ENCODE data around the gene PPBP.

PPBP gene, protein sequence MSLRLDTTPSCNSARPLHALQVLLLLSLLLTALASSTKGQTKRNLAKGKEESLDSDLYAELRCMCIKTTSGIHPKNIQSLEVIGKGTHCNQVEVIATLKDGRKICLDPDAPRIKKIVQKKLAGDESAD

DNA sequence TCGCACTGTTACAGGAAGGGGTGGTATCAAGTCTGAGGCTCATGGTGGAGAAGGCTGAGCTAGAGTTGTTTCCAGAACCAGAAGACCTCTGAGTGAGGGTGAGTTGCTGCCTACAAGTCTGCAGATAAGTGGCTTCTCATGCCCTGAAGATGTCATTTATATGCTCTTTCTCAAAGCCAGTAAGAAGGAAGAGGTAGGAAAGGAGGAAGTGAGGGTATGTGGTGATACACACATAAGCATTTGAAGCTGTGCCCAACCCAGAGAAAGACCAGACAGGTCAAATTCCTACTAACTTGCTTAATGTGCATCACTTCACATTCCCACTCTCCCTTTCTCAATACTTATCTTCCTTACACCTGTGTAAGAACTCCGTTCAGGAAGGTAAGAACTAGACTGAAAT, at the start of gene PPBP:
PPBP (minus strand) TSS at position 130 of the 400 bp plus-strand sequence; CDS start at position 43, 87 bp downstream.
- no peak for DNase-seq (ENCODE audit: low read depth in 3 of 3)

DNA sequence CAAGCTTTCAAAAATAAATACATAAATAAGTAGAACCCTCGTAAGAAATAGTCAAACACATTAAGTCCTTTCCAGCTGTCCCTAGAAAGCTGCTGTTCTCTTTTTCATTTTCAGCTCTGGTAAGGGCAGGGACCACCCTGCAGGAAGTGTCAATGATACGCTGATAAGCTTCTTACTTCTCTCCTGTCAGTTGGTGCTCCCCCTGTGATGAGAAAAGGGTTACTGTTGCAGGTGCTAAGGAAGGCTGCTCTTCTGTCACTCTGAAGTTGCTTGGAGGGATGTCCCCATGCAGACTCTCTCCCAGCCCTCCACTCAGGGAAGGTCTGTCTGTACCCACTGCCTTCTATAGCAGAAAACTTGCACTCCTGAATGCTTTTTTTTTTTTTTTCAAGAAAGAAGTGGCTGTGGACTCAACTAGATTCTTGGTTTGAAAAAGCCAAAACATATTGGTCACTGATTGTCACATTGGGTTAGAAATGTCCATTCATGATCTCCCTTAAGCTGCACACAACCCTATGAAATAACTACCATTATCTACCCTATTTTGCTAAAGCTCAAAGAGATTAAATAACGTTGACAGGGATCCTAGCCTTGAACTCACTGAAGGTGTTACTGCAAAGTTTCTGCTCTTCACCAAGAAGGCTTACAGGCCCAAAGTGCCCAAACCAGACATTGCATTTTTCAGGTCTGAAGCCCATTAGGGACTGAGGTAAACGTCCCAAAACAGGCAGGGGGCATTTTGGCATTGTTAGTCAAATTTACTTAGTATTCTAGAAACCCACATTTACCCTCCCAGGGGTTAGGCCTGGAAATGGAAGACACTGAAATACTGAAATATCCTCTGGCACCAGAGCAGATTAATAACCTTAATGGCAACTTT, 49.3 kb upstream of the PPBP start:
- no peak for DNase-seq (ENCODE audit: low read depth in 3 of 3)

DNA sequence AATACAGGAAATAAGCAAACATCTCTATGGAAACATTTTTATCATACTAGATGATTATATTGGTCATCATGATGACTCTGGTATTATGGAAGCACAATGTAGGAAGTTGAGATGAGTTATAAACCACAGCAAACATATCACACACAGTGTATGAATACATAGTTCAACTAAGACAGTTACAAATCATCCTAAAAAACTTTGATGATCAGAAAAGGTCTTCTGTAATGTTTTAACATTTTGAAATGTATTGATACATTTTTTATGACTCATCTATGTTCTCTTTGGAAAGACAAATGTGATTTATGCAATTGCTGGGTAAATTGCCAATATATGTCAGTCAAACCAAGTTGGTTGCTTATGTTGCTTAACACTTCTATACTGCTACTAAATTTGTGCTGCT, 45.7 kb upstream of the PPBP start:
- DNase-seq (ENCODE audit: low read depth in 3 of 3): no peak

DNA sequence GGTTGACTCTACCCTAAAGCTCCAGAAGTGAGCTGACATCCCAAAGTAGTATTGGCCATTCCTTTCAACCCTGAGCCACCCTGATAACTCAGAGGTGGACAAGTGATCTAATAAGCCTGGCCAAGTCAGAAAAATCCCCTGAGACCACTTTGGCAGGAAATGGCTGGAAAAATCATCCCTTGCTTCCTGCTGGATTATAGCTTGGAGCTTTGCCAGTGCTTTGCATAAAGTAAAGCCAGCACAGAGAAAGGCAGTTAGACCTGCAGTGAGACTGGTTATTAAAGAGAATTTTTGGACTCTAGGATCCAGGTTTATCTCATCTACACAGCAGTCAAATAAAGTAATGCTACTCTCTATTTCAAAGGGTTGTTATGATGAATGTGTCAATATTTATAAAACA, 44.1 kb upstream of the PPBP start:
- no peak for DNase-seq (ENCODE audit: low read depth in 3 of 3)

DNA sequence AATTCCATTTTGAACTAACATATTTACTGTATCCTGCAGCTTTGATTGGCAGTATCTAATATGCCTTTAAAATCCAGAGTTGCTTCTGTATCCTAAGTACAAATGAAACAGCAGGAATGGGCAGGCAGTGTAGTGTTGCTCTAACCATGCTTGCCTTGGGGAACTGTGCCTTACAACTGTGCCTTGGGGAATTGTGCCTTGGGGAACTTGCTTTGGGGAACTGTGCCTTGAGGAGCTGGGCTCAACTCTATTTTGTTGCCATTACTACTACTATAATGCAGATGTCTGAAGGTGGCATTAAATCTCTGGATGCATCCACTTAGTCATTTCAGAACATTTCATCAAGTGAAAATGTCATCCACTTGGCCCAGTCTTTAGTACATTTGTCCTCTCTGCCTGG, 43.6 kb upstream of the PPBP start:
- DNase-seq (ENCODE audit: low read depth in 3 of 3): no peak

DNA sequence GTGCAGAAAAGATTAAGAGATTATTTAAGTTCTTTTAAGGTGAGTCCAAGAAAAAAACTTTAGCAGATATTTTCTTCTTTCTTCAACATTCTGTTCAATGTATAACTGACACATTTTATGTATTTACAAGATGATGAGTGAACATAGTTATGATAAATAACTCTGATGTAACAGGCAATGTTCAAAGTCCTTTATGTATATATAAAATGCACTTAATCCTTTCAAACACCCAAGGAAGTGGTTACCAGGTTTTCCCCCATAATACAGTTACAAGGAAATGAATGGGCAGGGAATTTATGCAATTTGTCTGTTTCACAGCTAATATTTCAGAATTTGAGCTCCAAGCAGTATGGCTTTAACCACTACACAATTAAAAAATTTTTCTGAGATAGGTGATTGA, 42.3 kb upstream of the PPBP start:
- no peak for DNase-seq (ENCODE audit: low read depth in 3 of 3)

DNA sequence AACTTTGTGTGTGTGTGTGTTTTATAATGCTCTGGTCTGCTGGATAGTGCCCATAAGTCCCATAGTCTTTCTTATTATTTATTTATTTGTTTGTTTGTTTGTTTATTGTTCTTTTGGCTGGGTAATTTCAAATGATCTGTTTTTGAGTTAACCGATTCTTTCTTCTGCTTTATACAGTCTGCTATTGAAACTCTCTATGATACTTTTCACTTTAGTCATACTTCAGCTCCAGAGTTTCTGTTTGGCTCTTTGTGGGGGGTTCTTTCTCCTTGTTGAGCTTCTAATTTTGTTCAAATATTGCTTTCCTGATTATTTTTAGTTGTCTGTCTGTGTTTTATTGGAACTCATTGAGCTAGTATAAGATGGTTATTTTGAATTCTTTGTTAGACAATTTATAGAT, 40.5 kb upstream of the PPBP start:
- no peak for DNase-seq (ENCODE audit: low read depth in 3 of 3)

DNA sequence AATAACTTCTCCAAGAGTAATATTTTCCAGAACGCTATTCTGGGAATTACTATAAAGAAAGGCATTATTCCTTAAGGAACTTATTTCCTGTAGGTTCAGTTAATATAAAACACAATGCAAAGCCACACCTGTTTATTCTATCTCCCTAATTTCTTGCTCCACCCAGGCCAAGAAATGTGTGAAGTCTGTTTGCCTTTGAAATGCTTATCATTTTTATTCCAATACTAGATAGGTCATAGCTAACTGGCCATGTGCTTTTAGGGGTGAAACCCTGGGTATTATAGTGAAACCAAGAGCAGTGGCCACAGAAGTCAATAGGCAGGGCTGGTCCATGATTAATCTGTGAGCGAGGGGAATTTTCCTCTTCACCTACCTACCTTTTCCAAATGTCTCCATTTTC, 35.7 kb upstream of the PPBP start:
- DNase-seq (ENCODE audit: low read depth in 3 of 3): no peak

DNA sequence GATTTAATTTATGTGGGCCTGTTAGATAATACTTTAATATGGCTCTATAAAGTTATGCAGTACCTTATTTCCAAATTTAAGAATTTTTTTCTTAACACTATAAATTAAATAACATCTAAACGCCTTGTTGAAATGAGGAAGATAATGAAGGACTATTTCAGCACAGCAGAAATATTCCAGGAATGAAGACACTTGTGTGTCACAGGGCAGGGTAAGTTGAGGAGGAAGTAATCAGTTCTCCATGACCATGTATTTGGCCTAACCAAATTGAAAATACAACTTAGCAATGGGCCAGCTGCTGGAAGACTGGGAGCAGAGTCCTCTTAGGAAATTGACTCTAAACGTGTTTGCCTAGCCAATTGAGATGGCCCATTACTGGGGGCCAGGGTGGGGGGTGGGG, 33.6 kb upstream of the PPBP start:
- no peak for DNase-seq (ENCODE audit: low read depth in 3 of 3)

DNA sequence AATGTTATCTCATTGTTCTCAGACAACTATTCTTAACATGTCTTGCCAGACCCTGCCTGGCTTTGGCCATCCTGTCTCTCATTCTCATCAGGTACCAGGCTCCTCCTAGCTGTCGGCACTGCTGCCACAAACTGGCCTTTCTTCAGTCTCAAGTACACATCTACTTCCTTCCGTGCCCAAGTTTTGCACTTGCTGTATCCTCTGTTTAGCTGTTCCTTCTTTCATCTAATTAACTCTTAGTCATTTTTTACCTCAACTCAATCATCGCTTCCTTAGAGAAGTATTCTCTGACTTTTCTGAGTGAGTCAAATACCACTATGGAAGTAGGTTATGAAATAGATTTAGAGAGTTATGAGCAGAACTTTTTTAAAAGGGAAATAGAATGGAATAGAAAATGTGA, 30.8 kb upstream of the PPBP start:
- no peak for DNase-seq (ENCODE audit: low read depth in 3 of 3)

DNA sequence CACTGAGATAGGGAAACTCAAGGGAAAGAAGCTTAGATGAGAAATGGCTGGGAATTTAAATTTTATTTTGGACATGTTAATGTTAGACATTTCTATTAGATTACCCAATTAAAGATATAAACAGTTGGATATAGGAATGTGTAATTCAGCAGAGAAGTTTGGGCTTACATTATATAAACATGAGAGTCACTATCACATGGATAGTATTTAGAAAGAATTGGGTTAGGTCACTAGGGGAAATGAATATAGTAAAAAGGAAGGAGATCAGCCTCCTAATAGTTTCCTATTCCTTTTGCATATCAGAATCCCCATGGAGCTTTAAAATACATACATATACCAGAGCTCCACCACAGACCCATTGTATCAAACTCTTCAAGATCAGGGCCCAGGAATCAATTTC, 30.1 kb upstream of the PPBP start:
- no peak for DNase-seq (ENCODE audit: low read depth in 3 of 3)

DNA sequence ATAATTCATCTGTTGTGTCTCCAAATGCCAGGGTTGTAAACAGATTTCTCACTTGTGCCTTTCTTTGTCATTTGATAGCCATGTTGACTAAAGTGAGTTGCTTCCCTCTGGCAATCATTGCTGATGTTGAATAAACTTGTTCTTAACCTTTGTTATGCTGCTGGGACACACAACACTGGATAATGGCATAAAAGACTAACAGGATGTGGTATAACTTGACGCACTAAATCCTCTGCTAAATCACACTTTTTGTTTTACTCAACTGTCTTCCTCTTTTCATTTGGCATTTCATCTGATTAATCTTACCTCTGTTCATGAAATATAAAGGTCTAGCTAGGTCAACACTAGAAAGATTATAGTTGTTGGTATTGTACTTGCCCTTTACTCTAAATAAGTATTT, 28.1 kb upstream of the PPBP start:
- no peak for DNase-seq (ENCODE audit: low read depth in 3 of 3)

DNA sequence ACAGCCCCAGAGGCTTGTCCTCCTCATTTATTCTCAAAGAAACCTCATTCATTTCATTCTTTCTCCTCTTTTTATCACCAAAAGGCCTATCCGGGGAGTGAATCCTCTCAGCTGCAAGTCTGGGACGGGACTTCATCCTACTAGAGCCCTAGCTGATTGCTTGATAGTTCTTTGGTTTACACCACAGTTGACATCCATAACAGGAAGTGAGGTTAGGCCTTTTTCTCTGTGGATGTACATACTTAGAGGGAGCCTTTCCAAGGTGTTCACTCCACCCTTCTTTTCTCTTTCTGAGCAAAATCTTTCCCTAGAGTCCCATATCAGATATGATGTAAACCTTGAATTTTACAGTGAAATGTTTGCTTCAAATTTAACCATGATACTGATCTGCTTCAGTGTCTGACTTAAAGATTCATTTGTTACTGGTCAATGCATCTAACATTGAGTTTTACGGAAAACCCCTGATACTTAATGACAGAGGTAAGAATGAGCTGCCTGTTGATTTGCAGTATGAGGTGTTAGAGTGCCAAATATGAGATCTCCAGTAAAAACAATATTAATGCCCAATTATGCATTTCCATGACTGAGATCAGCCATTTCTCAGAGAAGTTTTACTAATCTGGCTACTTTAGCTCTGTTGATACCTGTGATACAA, 27.3 kb upstream of the PPBP start:
- DNase-seq (ENCODE audit: low read depth in 3 of 3): no peak

DNA sequence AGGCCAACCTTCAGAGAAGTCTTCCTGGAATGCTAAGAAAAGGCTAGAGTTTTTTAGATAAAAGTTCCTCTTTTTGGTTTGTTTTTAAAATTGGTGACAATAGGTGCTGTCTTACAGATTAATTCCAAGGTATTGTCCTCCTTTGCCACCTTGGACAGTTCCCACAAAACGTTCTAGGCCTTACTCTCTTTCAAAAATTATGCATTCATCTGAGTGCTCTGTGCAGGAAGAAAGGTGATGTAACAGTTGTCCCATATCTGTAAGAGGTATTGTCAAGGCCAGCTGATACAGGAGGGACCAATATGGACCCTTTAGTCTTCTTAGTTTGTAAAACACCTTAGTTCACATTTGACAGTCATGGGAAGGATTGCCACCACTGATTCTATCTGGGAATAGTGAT, 26.3 kb upstream of the PPBP start:
- DNase-seq (ENCODE audit: low read depth in 3 of 3): no peak

DNA sequence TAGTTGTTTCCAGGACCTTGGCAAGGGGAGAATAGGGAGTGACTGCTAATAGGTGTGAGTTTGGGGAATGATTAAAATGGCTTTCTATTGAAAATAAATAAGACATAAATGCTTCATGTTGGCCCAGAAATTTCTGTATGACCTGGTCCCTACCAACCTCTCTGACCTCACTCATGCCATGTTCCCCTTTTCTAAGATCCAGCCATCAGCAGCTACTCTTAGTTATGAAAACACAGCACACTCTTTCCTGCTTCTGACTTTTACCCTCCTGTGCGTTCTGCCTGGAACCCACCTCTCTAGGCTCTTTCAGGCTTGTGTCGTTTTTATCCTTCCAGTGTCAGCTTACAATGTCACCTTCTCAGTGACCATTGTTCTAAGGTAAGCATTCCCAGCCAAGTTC, 25.3 kb upstream of the PPBP start:
- DNase-seq (ENCODE audit: low read depth in 3 of 3): no peak

DNA sequence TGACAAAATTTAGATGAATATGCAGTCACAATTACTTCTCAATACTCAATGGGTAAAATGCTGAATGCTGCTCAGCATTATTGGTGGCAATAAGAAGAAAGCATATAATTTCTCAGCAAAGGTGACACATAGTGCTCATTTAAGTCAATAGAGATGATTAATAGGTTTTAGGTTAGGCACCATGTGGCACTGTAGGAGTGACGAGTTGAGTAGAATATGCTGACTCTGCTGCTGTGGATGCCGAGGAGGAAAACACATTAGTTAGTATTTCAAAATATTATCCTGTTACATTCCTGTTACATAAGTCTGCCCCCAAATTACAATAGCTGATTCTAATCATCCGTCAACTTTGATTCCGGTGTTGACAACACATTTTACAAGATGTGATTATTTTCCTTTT, 24.1 kb upstream of the PPBP start:
- DNase-seq (ENCODE audit: low read depth in 3 of 3): no peak

DNA sequence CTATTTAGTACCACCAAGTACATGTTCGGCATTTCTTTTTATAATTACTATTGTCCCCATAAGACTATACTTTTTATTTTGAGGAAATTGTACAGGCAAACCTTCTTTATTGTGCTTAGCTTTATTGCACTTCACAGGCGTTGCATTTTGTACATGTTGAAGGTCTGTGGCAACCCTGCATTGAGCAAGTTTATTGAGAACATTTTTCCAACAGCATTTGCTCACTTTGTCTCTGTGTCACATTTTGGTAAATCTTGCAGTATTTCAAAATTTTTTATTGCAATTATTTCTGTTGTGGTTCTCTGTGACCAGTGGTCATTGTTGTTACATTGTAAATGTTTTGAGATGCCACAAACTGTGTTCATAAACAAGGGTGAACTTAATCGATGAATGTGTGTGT, 21.3 kb upstream of the PPBP start:
- DNase-seq (ENCODE audit: low read depth in 3 of 3): no peak

DNA sequence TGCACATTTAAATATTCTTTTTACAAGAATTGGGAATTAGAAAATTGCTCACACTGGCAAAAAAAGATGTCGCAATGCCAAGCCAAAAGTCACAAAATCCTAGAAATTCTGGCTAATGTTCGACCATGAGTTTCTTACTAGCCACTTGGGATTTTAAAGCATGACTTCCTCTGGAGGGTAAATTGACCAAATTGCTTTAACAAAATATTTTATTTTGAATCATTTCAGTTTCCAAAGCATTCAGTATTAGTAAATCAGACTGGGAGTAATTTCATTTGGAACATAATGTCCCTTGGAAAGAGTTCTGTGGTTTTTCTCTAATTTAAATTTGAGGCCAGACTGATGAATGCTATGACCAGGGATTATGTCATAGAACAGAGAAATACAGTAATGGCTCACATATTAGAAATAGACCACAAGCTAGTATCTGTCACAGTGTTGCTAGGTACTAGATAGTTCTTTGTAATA, 18.1 kb upstream of the PPBP start:
- no peak for DNase-seq (ENCODE audit: low read depth in 3 of 3)

DNA sequence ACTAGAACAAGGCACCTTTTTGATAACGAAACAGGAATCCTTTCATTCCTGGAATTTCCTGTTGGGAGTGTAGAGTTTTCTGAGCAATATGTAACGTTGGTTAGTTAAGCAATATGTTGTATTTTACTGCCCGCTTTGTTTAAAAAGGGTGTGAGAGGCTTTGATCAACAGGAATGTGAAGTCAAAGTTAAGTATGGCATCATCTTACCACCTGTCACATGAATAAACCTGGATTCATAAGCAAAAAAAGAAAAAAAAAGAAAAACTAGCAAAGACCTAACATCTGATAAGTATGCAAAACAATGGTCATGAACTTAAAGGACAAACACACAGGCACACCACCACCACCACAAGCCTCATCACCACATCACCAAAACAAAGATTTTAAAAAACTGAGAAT, 17.5 kb upstream of the PPBP start:
- no peak for DNase-seq (ENCODE audit: low read depth in 3 of 3)

DNA sequence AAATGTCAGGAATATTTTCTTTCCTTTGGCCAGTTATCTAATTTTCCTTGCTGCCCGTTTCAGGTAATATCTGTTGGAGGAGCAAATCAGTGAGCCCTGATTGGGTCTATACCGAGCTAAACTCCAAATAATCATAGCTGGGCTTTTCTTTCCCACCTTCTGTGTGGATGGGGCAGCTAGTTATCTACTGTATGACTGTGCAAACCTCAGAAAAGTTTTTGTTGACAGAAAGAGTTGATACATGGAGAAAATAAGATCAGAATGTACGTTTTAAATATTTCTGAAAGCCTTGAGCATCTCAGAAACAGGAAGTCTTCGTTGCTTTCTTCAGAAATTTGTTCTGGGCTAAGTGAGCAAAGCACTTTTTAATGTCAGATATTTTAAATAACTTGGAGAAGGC, 16.7 kb upstream of the PPBP start:
- DNase-seq (ENCODE audit: low read depth in 3 of 3): no peak

DNA sequence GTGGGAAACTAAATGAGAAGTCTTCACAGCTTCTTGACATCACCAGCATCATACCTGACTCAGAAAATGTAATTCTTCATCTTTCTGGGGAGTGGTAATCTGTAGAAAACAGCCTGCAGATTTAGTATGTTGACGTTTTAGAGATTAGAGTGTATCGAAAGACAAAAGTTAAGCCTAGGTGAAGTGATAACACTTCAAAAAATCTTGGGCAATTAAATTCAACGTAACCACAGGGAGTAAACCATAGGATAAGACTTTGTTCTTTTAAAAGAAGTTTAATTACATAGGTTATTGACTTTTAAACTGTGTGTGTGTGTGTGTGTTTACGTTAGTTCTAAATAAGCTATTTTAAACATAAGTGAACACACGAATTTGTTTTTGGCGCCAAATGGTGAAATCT, 12.3 kb upstream of the PPBP start:
- DNase-seq (ENCODE audit: low read depth in 3 of 3): no peak

DNA sequence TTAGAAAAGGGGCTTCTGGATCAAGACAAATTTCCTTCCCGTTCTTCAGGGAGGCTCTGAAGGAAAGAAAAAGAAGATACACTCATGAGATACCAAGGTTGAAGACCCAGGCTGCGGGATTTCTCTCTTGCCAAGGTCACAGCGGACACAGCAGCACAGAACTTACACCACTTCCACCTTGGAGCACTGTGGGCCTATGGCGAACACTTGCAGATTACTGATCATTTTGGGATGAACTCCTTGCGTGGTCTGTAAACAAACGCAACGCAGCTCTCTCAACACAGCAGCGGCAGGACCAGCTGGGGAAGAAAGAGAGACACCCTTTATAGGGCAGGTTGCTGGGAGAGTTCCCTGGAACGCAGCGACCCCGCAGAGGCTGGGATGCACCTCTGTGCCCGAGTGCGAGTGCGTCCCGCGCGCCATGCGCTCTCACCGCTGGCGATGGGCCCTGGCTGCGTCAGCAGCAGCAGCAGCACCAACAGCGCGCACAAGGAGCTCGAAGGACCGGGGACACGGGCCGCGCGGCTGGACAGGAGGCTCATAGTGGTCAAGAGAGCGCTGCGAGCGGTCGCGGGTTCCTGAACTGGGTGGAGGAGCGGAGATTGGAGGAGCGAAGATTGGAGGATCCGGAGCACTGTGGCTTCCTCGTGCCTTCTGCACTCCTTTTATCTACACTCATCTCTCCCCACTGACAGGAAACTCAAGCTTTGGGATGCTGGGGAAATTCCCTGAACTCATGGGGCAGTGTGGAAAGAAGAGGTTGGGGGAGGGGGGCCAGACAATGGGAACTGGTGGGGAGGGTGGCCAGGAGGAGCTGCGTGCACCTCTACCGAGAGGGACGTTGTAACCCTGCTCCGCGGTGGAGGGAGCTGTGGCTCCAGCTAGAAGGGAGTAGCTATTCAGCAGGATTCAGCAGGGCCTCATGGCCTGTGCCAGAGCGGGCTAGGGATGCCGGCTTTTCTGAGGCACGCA, 10.3 kb upstream of the PPBP start, which contains the start of gene CXCL5:
CXCL5 (minus strand) TSS at position 638 of the 972 bp plus-strand sequence; CDS start at position 542, 96 bp downstream.
- DNase-seq (ENCODE audit: low read depth in 3 of 3): no peak
